ENCODE measurements around the gene CYFIP1. TPM values are rescaled to one million over a fixed set of nuclear protein-coding genes. Genes with fewer than 3 reads are reported as not detected.
"Not testable (repeated sequence)": the region's sequence is repeated elsewhere in the genome, so short reads cannot be mapped to it uniquely, and the experiment has no call there.

The CYFIP1 gene
- total and polyA plus RNA-seq, 11 donors = 7.6 to 111 (median 32.8) TPM

- Histone ChIP-seq H3K4me1 (no peaks in the 10 kb centered on the region), H3K27ac (no peak overlapping the region), H3K9me3 (no peaks in the 10 kb centered on the region), H3K4me3 (no peak overlapping the region), H3K36me3 (peaks cover 0 to 9% (median 1%) of the 10 kb centered on the region in 9 donors), H3K27me3 (no peaks in the 10 kb centered on the region)
- TF ChIP-seq POLR2A (IDR thresholded peaks at IDR 0.05) (no peak), CTCF (IDR thresholded peaks at IDR 0.05) (no peak)
- ATAC-seq (no peak), DNase-seq (no peak)
- WGBS, 4 donors = 89 to 92% (median 91%) methylated on average over 7 of the region's 7 CpGs
- intact Hi-C loops (cut with DNase I) = loop anchor here in 2 of 10 donors (10.0 kb wide), 2 partner anchors 46 to 204 kb away; partner anchors contain the start of genes NIPA1 (in 1 of the 2) and TUBGCP5 (in 1 of the 2)
Observed at GRCh38 chr15:22988811-22989210, 8.6 kb upstream of the CYFIP1 start.

GRCh38 chr15:22981931-22982330 is 1.8 kb upstream of the CYFIP1 start:
- H3K27me3 ChIP-seq, H3K4me3 ChIP-seq, H3K27ac ChIP-seq, ATAC-seq, DNase-seq, H3K9me3 ChIP-seq, H3K36me3 ChIP-seq: not testable (repeated sequence)
- intact Hi-C loops (cut with DNase I) = loop anchor here in 6 of 10 donors (2.0 to 10.0 kb wide), 7 partner anchors 33 to 197 kb away; partner anchors contain the start of genes TUBGCP5 (in 2 of the 6) and NIPA1 (in 1 of the 6)
- WGBS, 4 donors = 88 to 95% (median 94%) methylated on average over 11 of the region's 11 CpGs
- H3K4me1 ChIP-seq = peaks cover 0 to 21% (median 9%) of the 10 kb centered on the region in 12 donors

GRCh38 chr15:22981051-22981840 is 1.1 kb upstream of the CYFIP1 start:
- TF ChIP-seq POLR2A (IDR thresholded peaks at IDR 0.05) (no peak), CTCF (IDR thresholded peaks at IDR 0.05) (no peak)
- H3K27ac ChIP-seq = peak overlapping the region in 10 of 12 donors; percentile 73 to 90 (median 86)

GRCh38 chr15:22979238-22980188 is 655 bp downstream of the CYFIP1 start:
- peak overlapping the region; percentile 70 to 99 (median 88) for H3K4me3 ChIP-seq
- intact Hi-C loops (cut with DNase I) = loop anchor here in 8 of 10 donors (2.0 to 10.0 kb wide), 8 partner anchors 19 to 195 kb away; partner anchors contain the start of genes TUBGCP5 (in 2 of the 8) and NIPA1 (in 1 of the 8)
- TF ChIP-seq CTCF (IDR thresholded peaks at IDR 0.05) = peak in 3 of 12 donors; percentile 5 to 31 (median 6)
- peak in 1 of 2 donors; percentile 10 for TF ChIP-seq POLR2A (IDR thresholded peaks at IDR 0.05)
- H3K36me3 ChIP-seq = no peaks in the 10 kb centered on the region
- ATAC-seq = peak; percentile 17 to 69 (median 60)
- 0 to 1% (median 1%) methylated on average over 38 to 88 of the region's 88 CpGs for WGBS, 4 donors
- no peaks in the 10 kb centered on the region for H3K27me3 ChIP-seq
- DNase-seq = peak; percentile 58 to 85 (median 64)
- no peaks in the 10 kb centered on the region for H3K9me3 ChIP-seq
- peak overlapping the region; percentile 73 to 92 (median 86) for H3K27ac ChIP-seq
- peaks cover 0 to 31% (median 9%) of the 10 kb centered on the region in 12 donors for H3K4me1 ChIP-seq

More at GRCh38 chr15:22981051-22981840, 1.1 kb upstream of the CYFIP1 start:
- Histone ChIP-seq H3K4me3 (peak overlapping the region in 11 of 12 donors; percentile 70 to 99 (median 89)), H3K9me3 (no peaks in the 10 kb centered on the region), H3K27me3 (no peaks in the 10 kb centered on the region), H3K36me3 (no peaks in the 10 kb centered on the region), H3K4me1 (peaks cover 0 to 24% (median 9%) of the 10 kb centered on the region in 12 donors)
- 71 to 74% (median 71%) methylated on average over 30 of the region's 30 CpGs for WGBS, 4 donors
- peak in 1 of 5 donors; percentile 35 for DNase-seq
- no peak for ATAC-seq
- intact Hi-C loops (cut with DNase I) = loop anchor here in 6 of 10 donors (2.0 to 10.0 kb wide), 7 partner anchors 32 to 196 kb away; partner anchors contain the start of genes TUBGCP5 (in 2 of the 6) and NIPA1 (in 1 of the 6)

Data from heart left ventricle (tissue), 16 donors.